IMR-90 (cell line): ENCODE results near the gene LRRN2. TPM values are rescaled to one million over a fixed set of nuclear protein-coding genes. Genes with fewer than 3 reads are reported as not detected.

ENCODE experiments used
- ATAC-seq: fragments of 200-7000 bp; cut with Tn5 transposase; 2 replicates; pipeline ENCODE4 v1.9.1; 2020; ENCODE audit warnings: low read depth, mild to moderate bottlenecking, moderate library complexity
- BruUV-seq: library from RNA; stranded (reverse); fragments of 400-500 nt; replicated peaks from 2 replicates; lab custom pipeline; 2021; lab: Mats Ljungman, UMichigan
- CTCF ChIA-PET: fragments of 300-600 bp; formaldehyde crosslinking; extraction: SDS; loops from one replicate; lab custom pipeline; 2021; ENCODE audit warnings: antibody characterized with exemption; lab: Yijun Ruan, JAX
- POLR2A ChIA-PET: fragments of 300-600 bp; sonication (Branson Sonifier 250); formaldehyde crosslinking; loops from one replicate; lab custom pipeline; 2022; ENCODE audit warnings: antibody characterized with exemption; ENCODE audit not compliant: unreplicated experiment; lab: Charles Lee
- DNase-seq: peaks from one replicate; pipeline ENCODE4 v3.0.0; 2013
- H2AFZ ChIP-seq: replicated peaks from 2 replicates; pipeline ENCODE3; 2013; ENCODE audit warnings: low read length, mild to moderate bottlenecking; ENCODE audit not compliant: poor library complexity
- H2AK5ac ChIP-seq: 2 replicates; pipeline ENCODE4 v1.6.1; 2013; ENCODE audit warnings: low read depth, low read length, inconsistent platforms
- H2AK9ac ChIP-seq: replicated peaks from 2 replicates; pipeline ENCODE3; 2013; ENCODE audit warnings: mild to moderate bottlenecking, low read depth, low read length, moderate library complexity; ENCODE audit not compliant: poor library complexity
- H2BK120ac ChIP-seq: 2 replicates; pipeline ENCODE4 v1.6.1; 2013; ENCODE audit warnings: low read depth, low read length, inconsistent platforms
- H2BK15ac ChIP-seq: 3 replicates; pipeline ENCODE4 v1.6.1; 2013; ENCODE audit warnings: low read depth, low read length, inconsistent platforms
- H2BK20ac ChIP-seq: 2 replicates; pipeline ENCODE4 v1.6.1; 2013; ENCODE audit warnings: low read depth, mild to moderate bottlenecking, inconsistent platforms, low read length, moderate library complexity
- H2BK5ac ChIP-seq: 2 replicates; pipeline ENCODE4 v1.6.1; 2013; ENCODE audit warnings: mild to moderate bottlenecking, low read depth, low read length, inconsistent platforms; ENCODE audit not compliant: poor library complexity, severe bottlenecking
- H3K14ac ChIP-seq: replicated peaks from 2 replicates; pipeline ENCODE4 v1.6.1; 2013; ENCODE audit warnings: low read depth, low read length, inconsistent platforms
- H3K18ac ChIP-seq: 2 replicates; pipeline ENCODE4 v1.6.1; 2013; ENCODE audit warnings: low read depth, low read length, control low read depth
- H3K23ac ChIP-seq: 2 replicates; pipeline ENCODE4 v1.6.1; 2013; ENCODE audit warnings: low read depth, low read length, inconsistent platforms
- H3K27ac ChIP-seq: 2 replicates; pipeline ENCODE4 v1.5.1; 2013; ENCODE audit warnings: mild to moderate bottlenecking, control low read depth, low read length; ENCODE audit not compliant: insufficient read depth
- H3K27me3 ChIP-seq: 2 replicates; pipeline ENCODE4 v1.6.1; 2013; ENCODE audit warnings: low read length; ENCODE audit not compliant: control insufficient read depth, insufficient read depth
- H3K36me3 ChIP-seq: 2 replicates; pipeline ENCODE4 v1.6.1; 2013; ENCODE audit warnings: low read length, mixed read lengths; ENCODE audit not compliant: control insufficient read depth, insufficient read depth
- H3K4ac ChIP-seq: 2 replicates; pipeline ENCODE4 v1.6.1; 2013; ENCODE audit warnings: low read depth, low read length, inconsistent platforms
- H3K4me1 ChIP-seq: 2 replicates; pipeline ENCODE4 v1.6.1; 2013; ENCODE audit warnings: low read length, mixed read lengths; ENCODE audit not compliant: control insufficient read depth, insufficient read depth
- H3K4me2 ChIP-seq: 2 replicates; pipeline ENCODE4 v1.6.1; 2013; ENCODE audit warnings: low read depth, mild to moderate bottlenecking, control low read depth, low read length, moderate library complexity
- H3K4me3 ChIP-seq: 2 replicates; pipeline ENCODE4 v1.5.1; 2013; ENCODE audit warnings: low read depth, mild to moderate bottlenecking, control low read depth, low read length, moderate library complexity; ENCODE audit not compliant: insufficient read depth
- H3K56ac ChIP-seq: 2 replicates; pipeline ENCODE4 v1.6.1; 2013; ENCODE audit warnings: low read length, inconsistent platforms; ENCODE audit not compliant: insufficient read depth; ENCODE audit errors: extremely low read depth
- H3K79me1 ChIP-seq, 2 experiments: 2 replicates each; pipeline ENCODE4 v1.6.1; 2013; ENCODE audit warnings: low read length in 2 of 2, inconsistent platforms in 1 of 2, low read depth in 1 of 2
- H3K9ac ChIP-seq: 2 replicates; pipeline ENCODE4 v1.6.1; 2013; ENCODE audit warnings: low read depth, low read length, control low read depth
- H3K9me1 ChIP-seq: 2 replicates; pipeline ENCODE4 v1.6.1; 2013; ENCODE audit warnings: low read length, inconsistent platforms; ENCODE audit not compliant: insufficient read depth
- H3K9me3 ChIP-seq: 2 replicates; pipeline ENCODE4 v1.6.1; 2013; ENCODE audit warnings: low read length; ENCODE audit not compliant: control insufficient read depth, insufficient read depth
- H4K20me1 ChIP-seq: 2 replicates; pipeline ENCODE4 v1.6.1; 2013; ENCODE audit warnings: low read length, inconsistent platforms; ENCODE audit not compliant: insufficient read depth
- H4K5ac ChIP-seq: 2 replicates; pipeline ENCODE4 v1.6.1; 2013; ENCODE audit warnings: mild to moderate bottlenecking, low read depth, low read length, control low read depth
- H4K8ac ChIP-seq, 2 experiments: 2 replicates each; pipeline ENCODE4 v1.6.1; 2013; ENCODE audit warnings: low read depth in 2 of 2, low read length in 2 of 2, control low read depth in 1 of 2, inconsistent platforms in 1 of 2
- H4K91ac ChIP-seq: 2 replicates; pipeline ENCODE4 v1.6.1; 2013; ENCODE audit warnings: low read depth, low read length, inconsistent platforms; ENCODE audit not compliant: insufficient read depth
- CEBPB ChIP-seq: IDR thresholded peaks from 2 replicates; pipeline ENCODE4 v1.6.1; 2012; ENCODE audit warnings: low read depth, low read length, improper control_type of control experiment
- POLR2A ChIP-seq: IDR thresholded peaks from 2 replicates; pipeline ENCODE4 v1.6.1; 2012; ENCODE audit warnings: mild to moderate bottlenecking, low read depth, low read length
- WGBS, 2 experiments: methylation state at CpG; one replicate each; pipeline versions ENCODE4 v1.1.5 to v1.1.7; 2013; ENCODE audit warnings: missing lambda C conversion rate in 2 of 2; ENCODE audit not compliant: insufficient read length in 1 of 2; ENCODE audit errors: extremely low coverage in 2 of 2; 5-methylcytosine and 5-hydroxymethylcytosine counted together
- dilution Hi-C: fragments of 300-500 bp; cut with HindIII; formaldehyde crosslinking; loops from one replicate; pipeline ENCODE4 v1.14.3; 2018; ENCODE audit warnings: low sequenced_read_pairs; ENCODE audit not compliant: unreplicated experiment
- in situ Hi-C: fragments of 300-500 bp; cut with MboI; formaldehyde crosslinking; loops from 3 replicates; pipeline ENCODE4 v1.14.3; 2019; ENCODE audit warnings: low sequenced_read_pairs, inconsistent platforms, mixed read lengths
- intact Hi-C: fragments of 100-400 bp; cut with micrococcal nuclease; formaldehyde crosslinking; loops from 2 replicates; pipeline ENCODE4 v1.10.0; 2022
- polyA plus RNA-seq, 3 experiments: library from polyadenylated mRNA; depleted of rRNA; stranded (reverse); fragments of >200 nt; gene quantifications; 2 replicates each; pipeline ENCODE4 v1.2.3, GENCODE V29; 2012; ENCODE audit warnings: low replicate concordance in 1 of 3
- total RNA-seq: library from RNA; depleted of rRNA; stranded (reverse); fragments of >200 nt; gene quantifications from 2 replicates; pipeline ENCODE4 v1.2.3, GENCODE V29; 2012

LRRN2 gene
- total and polyA plus RNA-seq, 2 of the 4 experiments (the other 2 are of a cell fraction), result not detected

DNA sequence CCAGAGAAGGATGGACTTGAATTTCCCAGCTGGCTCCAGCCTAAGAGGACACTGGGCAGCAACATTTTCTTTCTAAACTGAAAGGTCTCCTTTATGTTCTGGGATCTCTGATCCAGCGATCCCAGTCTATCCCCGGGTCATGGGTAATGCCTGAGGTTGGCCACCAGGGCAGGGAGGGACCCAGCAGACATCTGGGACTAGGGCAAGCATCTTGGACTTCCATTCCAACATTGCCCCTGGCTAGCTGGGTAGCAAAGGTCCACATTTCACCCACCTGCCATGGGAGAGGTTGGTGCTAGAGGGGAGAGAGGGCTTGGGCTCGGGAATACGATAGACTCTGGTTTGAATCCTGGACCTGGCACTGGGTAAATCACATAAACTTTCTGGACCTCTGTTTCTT is 84.6 kb downstream of the LRRN2 start:
- H3K27ac ChIP-seq, result no peak overlapping the region
- H2AK5ac ChIP-seq, result no peak overlapping the region
- no peak overlapping the region for H2BK120ac ChIP-seq
- ChIA-PET CTCF (no interaction called here), POLR2A (no interaction called here)
- H3K79me1 ChIP-seq, result no peaks in the 10 kb centered on the region
- DNase-seq (no peak), ATAC-seq (no peak)
- H4K91ac ChIP-seq, result no peak overlapping the region
- no peak overlapping the region for H3K4me3 ChIP-seq
- no peak overlapping the region for H3K4me2 ChIP-seq
- H2AFZ ChIP-seq, result no peak overlapping the region
- dilution Hi-C loops, result no loop called here
- no peak overlapping the region for H2BK5ac ChIP-seq
- no peak overlapping the region for H2BK15ac ChIP-seq
- H3K4ac ChIP-seq, result no peak overlapping the region
- no peak overlapping the region for H3K9ac ChIP-seq
- no peak overlapping the region for H3K56ac ChIP-seq
- no peak overlapping the region for H2BK20ac ChIP-seq
- H3K18ac ChIP-seq, result no peak overlapping the region
- intact Hi-C loops, result no loop called here
- H3K9me3 ChIP-seq, result no peaks in the 10 kb centered on the region
- H3K4me1 ChIP-seq, result no peaks in the 10 kb centered on the region
- H3K14ac ChIP-seq, result no peak overlapping the region
- H4K5ac ChIP-seq, result no peak overlapping the region
- TF ChIP-seq CEBPB (no peak), POLR2A (no peak)
- no peak overlapping the region for H4K8ac ChIP-seq
- no peak overlapping the region for H2AK9ac ChIP-seq
- in situ Hi-C loops, result no loop called here
- no peaks in the 10 kb centered on the region for H3K36me3 ChIP-seq
- no peaks in the 10 kb centered on the region for H3K9me1 ChIP-seq
- no TSS peak for BruUV-seq
- H4K20me1 ChIP-seq, result no peaks in the 10 kb centered on the region
- peaks cover 36% of the 10 kb centered on the region for H3K27me3 ChIP-seq
- H3K23ac ChIP-seq, result no peak overlapping the region
- WGBS, 2 experiments, result 94% methylated on average over 2 of the region's 4 CpGs; no CpG with 5 or more reads in 1 of the 2 experiments
